AG04449 (cell line): Measurements from ENCODE around the gene ERN1.

Experiments used
- CTCF ChIA-PET: fragments of 350-600 bp; formaldehyde crosslinking; extraction: SDS; loops from one replicate; lab custom pipeline; 2021; ENCODE audit warnings: antibody characterized with exemption; lab: Yijun Ruan, JAX
- POLR2A ChIA-PET: fragments of 400-600, 350-600 bp; formaldehyde crosslinking; extraction: SDS; loops from one replicate; lab custom pipeline; 2020; ENCODE audit warnings: antibody characterized with exemption, inconsistent platforms; lab: Yijun Ruan, JAX
- DNase-seq: peaks from one replicate; pipeline ENCODE4 v3.0.0-alpha.2; 2010; ENCODE audit warnings: low read depth, low spot score
- H3K4me3 ChIP-seq: 2 replicates; pipeline ENCODE4 v1.5.1; 2011; ENCODE audit warnings: low read depth, mild to moderate bottlenecking, control low read depth, low read length
- CTCF ChIP-seq: IDR thresholded peaks from one replicate; pipeline ENCODE4 v1.5.1; 2011; ENCODE audit warnings: mild to moderate bottlenecking, moderate library complexity, low read length, control low read depth, inconsistent platforms; ENCODE audit not compliant: insufficient read depth; ENCODE audit errors: missing control alignments

The ERN1 gene

DNA sequence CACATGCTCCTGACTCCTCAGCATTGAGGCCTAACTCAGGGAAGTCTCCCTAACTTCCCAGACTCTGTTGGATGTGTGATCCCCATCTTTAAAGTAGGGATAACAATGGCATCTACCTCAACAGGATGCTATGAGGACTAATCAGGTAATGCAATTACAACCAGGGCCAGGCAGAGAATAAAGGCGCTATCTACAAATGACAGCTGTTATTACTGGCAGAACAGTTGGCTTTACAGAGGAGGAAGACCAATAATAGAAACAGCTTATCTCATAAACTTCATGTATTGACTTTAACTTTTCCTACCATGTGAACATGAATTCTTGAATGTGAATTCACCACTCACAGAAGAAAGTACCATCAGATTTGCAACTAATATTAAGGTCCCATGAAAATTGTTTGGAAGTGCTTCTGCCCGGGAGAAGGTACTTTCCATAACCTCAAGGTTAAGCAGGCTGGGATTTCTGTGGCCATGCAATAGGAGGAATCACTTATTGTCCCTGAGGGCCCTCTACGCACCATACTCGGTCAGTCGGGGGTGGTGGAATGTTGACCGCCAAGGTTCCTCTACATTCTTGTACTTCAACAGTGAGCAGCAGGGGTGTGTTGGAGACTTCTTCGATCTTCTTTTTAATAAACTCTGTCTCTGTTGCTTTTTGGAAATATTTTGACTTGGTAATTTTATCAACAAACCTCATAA, 22.6 kb upstream of the ERN1 start:
- DNase-seq, result no peak
- H3K4me3 ChIP-seq, result no peak overlapping the region
- ChIA-PET POLR2A (no interaction called here), CTCF (interaction anchor here (0.7 kb wide), 1 partner anchor 127 kb away, joined by 3 read pairs; no protein-coding TSS in a partner anchor)
- TF ChIP-seq CTCF, result no peak

GRCh38 chr17:64151016-64151368, 21.0 kb upstream of the ERN1 start:
- POLR2A ChIA-PET, result no interaction called here
- TF ChIP-seq CTCF, result no peak

GRCh38 chr17:64150237-64151015, 20.5 kb upstream of the ERN1 start:
- DNase-seq, result no peak
- H3K4me3 ChIP-seq, result no peak overlapping the region
- no peak for TF ChIP-seq CTCF
- ChIA-PET CTCF (interaction anchor here (0.6 to 7.6 kb wide), 6 partner anchors 9 to 370 kb away, joined by 4 to 90 read pairs (median 8); no protein-coding TSS in a partner anchor), POLR2A (interaction anchor here (0.7 to 1.2 kb wide), 2 partner anchors 24 to 120 kb away, joined by 4 read pairs; no protein-coding TSS in a partner anchor)

More at GRCh38 chr17:64151016-64151368, 21.0 kb upstream of the ERN1 start:
- CTCF ChIA-PET, result interaction anchor here (1.8 to 7.6 kb wide), 3 partner anchors 14 to 130 kb away, joined by 6 to 90 read pairs (median 14); no protein-coding TSS in a partner anchor
- no peak overlapping the region for H3K4me3 ChIP-seq
- no peak for DNase-seq

DNA sequence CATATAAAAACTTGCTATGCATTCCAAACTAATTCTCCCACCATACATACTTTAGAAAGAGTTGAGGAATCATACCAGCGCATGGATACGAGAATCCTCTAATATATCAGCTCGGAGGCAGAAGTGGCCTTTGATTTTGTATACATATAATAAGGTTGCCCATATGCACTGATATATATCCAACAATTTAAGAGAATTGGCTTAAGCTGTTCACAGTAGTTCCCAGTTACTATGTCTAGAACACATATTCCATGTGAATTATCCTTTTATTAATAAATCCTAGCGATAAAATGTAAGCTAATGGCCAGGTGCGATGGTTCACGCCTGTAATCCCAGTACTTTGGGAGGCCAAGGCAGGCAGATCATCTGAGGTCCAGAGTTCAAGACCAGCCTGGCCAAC, 19.3 kb upstream of the ERN1 start:
- H3K4me3 ChIP-seq, result no peak overlapping the region
- CTCF ChIA-PET, result interaction anchor here (0.8 to 7.6 kb wide), 13 partner anchors 10 to 342 kb away, joined by 3 to 90 read pairs (median 4); partner anchors contain the start of gene ERN1
- no peak for TF ChIP-seq CTCF
- POLR2A ChIA-PET, result interaction anchor here (0.8 to 1.3 kb wide), 5 partner anchors 18 to 133 kb away, joined by 3 read pairs; partner anchors contain the start of gene TEX2
- no peak for DNase-seq

DNA sequence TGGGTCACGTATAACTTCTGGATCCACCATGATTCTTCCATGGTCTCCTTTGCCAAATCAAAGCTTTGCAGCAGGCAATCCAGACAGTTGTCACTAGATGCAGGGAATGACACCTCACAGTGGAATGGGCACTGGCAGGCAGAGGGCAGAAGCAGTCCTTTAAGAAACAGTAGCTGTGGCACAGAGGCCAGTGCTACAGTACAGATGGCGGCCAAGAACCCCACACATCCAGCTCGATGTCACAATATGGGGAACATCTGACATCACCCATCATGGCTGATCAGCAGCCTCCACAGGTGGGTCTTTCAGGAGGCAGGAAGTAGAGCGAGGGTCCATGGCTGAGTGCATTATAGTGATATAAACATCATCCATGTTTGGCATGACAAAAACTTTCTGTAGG, 18.8 kb upstream of the ERN1 start:
- ChIA-PET CTCF (interaction anchor here (0.8 to 7.6 kb wide), 14 partner anchors 11 to 342 kb away, joined by 3 to 90 read pairs (median 4); partner anchors contain the start of gene ERN1), POLR2A (interaction anchor here (0.8 to 1.3 kb wide), 5 partner anchors 18 to 133 kb away, joined by 3 read pairs; partner anchors contain the start of gene TEX2)
- no peak overlapping the region for H3K4me3 ChIP-seq
- DNase-seq, result no peak
- TF ChIP-seq CTCF, result no peak
